Keratinocyte (primary cell): ENCODE measurements around the gene GFOD1.

Experiments
- CTCF ChIP-seq, 3 experiments: IDR thresholded peaks in 1 of 3; conservative IDR thresholded peaks in 1 of 3; optimal IDR thresholded peaks in 1 of 3; 2 replicates in 2 of 3; 3 replicates in 1 of 3; pipeline versions ENCODE3 to v1.5.1; 2011; ENCODE audit warnings: low read length in 3 of 3, mild to moderate bottlenecking in 3 of 3, moderate library complexity in 2 of 3, control low read depth in 1 of 3, inconsistent platforms in 1 of 3; ENCODE audit not compliant: insufficient read depth in 2 of 3; ENCODE audit errors: extremely low read depth in 1 of 3
- EZH2 ChIP-seq: IDR thresholded peaks from one replicate; pipeline ENCODE4 v1.6.1; 2012; ENCODE audit warnings: inconsistent platforms, mild to moderate bottlenecking, low read length, moderate library complexity

DNA sequence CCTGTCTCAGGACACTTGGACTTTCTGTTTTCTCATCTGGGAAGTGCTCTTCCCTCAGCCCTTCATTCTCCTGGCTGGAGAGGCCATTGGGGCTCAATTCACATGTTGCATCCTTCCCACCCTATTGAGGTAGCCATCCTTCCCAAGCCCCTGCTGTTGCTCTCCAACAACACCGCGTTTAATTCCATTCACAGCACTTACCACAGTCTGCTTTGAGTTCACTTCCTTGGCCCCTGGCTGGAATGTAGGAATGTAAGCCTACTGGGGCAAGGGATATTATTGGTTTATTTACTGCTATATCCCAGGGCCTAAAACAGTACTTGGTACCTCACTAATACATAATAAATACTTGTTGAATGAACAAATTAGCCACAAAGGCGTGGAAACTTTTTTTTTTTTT lies 6.7 kb upstream of the GFOD1 start:
- TF ChIP-seq EZH2 (no peak), CTCF (optimal IDR thresholded peaks at IDR 0.05 in 1 of 3, IDR thresholded peaks at IDR 0.05 in 1 of 3, conservative IDR thresholded peaks at IDR 0.05 in 1 of 3; ENCODE audit: extremely low read depth in 1 of 3, insufficient read depth in 2 of 3, low read length in 3 of 3) (no peak)
